GM13976 (cell line): ENCODE data around the gene PRSS58.

Source experiments
- DNase-seq: peaks from one replicate; pipeline ENCODE4 v3.0.0; 2012; ENCODE audit warnings: low spot score
- CTCF ChIP-seq: IDR thresholded peaks from 2 replicates; pipeline ENCODE4 v1.5.1; 2012; ENCODE audit warnings: borderline replicate concordance, mild to moderate bottlenecking; ENCODE audit not compliant: insufficient read depth; ENCODE audit errors: extremely low read depth, missing control alignments, control extremely low read depth
- in situ Hi-C: fragments of 300-500 bp; cut with MboI; formaldehyde crosslinking; loops from one replicate; pipeline ENCODE4 v1.12.0; 2022; ENCODE audit warnings: low sequenced_read_pairs, mixed read lengths, inconsistent platforms; ENCODE audit not compliant: unreplicated experiment

Gene PRSS58

GRCh38 chr7:142240546-142240945, 17.3 kb downstream of the PRSS58 start:
- in situ Hi-C loops: no loop called here
- DNase-seq: no peak
- no peak for TF ChIP-seq CTCF

- in situ Hi-C loops: no loop called here
- no peak for TF ChIP-seq CTCF
Observed at GRCh38 chr7:142231716-142232115, 26.1 kb downstream of the PRSS58 start.

GRCh38 chr7:142228537-142229104, 29.2 kb downstream of the PRSS58 start:
- in situ Hi-C loops: no loop called here
- TF ChIP-seq CTCF: no peak
- no peak for DNase-seq

More at GRCh38 chr7:142231716-142232115, 26.1 kb downstream of the PRSS58 start:
- DNase-seq: peak; percentile 25
